ENCODE results near the gene RBM12. TPM values are rescaled to one million over a fixed set of nuclear protein-coding genes. Genes with fewer than 3 reads are reported as not detected.

The RBM12 gene
- total RNA-seq, 1 donor from 2014 or later, result 147 TPM

DNA sequence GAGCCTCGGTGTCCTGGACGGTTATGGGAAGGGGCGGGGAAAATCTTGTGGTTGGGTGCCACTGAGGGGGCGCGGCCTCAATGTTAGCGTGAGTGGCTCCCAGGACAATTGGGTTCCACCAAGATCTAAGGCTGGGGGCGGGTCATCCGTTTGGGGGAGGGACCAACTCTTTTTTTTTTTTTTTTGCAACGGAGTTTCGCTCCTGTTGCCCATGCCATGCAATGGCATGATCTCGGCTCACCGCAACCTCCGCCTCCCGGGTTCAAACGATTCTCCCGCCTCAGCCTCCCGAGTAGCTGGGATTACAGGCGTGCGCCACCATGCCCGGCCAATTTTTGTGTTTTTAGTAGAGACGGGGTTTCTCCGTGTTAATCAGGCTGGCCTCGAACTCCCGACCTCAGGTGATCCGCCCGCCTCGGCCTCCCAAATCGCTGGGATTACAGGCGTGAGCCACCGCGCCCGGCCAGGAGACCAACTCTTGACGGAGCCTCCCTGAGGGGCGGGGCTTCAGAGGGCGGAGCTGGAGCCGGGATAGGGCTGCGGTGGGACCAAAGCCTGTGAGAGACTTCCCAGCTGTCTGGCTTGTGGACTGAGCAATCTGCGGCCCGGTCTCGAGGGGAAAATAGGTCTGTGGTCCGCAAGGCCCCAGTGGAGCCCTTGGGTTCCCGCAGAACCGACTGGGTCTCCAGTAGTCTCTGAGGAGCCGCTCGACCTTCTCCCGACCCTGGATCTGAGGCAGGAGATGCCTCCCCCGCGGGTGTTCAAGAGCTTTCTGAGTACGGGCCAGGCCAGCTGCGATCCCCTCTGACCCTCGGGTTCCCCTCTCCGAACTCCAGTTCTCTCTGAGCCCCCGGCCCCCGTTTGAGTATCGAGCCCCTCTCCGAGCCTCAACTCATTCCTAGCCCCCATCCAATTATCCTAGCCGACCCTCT lies 48.0 kb downstream of the RBM12 start:
- TF ChIP-seq, protein P1, sequence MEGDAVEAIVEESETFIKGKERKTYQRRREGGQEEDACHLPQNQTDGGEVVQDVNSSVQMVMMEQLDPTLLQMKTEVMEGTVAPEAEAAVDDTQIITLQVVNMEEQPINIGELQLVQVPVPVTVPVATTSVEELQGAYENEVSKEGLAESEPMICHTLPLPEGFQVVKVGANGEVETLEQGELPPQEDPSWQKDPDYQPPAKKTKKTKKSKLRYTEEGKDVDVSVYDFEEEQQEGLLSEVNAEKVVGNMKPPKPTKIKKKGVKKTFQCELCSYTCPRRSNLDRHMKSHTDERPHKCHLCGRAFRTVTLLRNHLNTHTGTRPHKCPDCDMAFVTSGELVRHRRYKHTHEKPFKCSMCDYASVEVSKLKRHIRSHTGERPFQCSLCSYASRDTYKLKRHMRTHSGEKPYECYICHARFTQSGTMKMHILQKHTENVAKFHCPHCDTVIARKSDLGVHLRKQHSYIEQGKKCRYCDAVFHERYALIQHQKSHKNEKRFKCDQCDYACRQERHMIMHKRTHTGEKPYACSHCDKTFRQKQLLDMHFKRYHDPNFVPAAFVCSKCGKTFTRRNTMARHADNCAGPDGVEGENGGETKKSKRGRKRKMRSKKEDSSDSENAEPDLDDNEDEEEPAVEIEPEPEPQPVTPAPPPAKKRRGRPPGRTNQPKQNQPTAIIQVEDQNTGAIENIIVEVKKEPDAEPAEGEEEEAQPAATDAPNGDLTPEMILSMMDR (IDR thresholded peaks at IDR 0.05; ENCODE audit: partially characterized antibody, unreplicated experiment), result no peak
- H3K4me1 Mint-ChIP-seq (ENCODE audit: low read depth, unreplicated experiment), result peaks cover 7% of the 10 kb centered on the region
- H3K9me3 Mint-ChIP-seq (ENCODE audit: unreplicated experiment), result peaks cover 8% of the 10 kb centered on the region
- peak overlapping the region; percentile 80 for H3K27ac Mint-ChIP-seq (ENCODE audit: unreplicated experiment)
- peak overlapping the region; percentile 97 for H3K4me3 Mint-ChIP-seq (ENCODE audit: unreplicated experiment)
- no peaks in the 10 kb centered on the region for H3K36me3 Mint-ChIP-seq (ENCODE audit: unreplicated experiment)
- peaks cover 11% of the 10 kb centered on the region for H3K27me3 Mint-ChIP-seq (ENCODE audit: unreplicated experiment)
- DNase-seq, result peak; percentile 83

DNA sequence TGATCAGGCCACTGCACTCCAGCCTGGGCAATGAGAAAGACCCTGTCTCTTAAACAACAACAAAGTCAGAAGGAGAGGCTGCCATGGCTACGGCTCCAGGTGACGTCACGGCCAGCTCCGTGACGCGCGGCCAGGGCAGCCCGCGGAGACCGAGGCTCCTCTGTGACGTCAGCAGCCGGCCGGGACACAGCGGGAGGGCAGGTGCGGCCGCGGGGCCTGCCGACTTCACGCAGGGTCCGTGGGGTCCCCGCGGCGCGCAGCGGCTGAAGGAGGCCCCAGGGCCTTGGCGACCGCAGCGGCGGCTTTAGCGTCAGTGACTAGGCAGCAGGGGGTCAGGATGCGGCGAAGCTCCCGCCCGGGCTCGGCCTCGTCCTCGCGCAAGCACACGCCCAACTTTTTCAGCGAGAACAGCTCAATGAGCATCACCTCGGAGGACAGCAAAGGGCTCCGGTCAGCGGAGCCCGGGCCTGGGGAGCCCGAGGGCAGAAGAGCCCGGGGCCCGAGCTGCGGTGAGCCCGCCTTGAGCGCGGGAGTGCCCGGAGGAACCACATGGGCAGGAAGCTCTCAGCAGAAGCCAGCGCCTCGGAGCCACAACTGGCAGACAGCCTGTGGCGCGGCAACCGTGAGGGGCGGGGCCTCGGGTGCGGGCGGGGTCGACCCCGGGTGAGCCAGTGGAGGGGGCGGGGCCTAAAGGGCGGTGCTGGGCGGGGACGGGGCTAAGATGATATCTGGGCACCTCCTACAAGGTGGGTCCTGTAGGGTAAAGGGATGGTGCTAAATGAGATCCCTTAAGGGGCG lies 48.8 kb downstream of the RBM12 start, which contains the start of gene SPAG4:
Gene SPAG4 (plus strand): TSS at position 163 of the 798 bp plus-strand sequence. CDS start 175 bp downstream, at position 338.
- Mint-ChIP-seq H3K27me3 (ENCODE audit: unreplicated experiment) (peaks cover 11% of the 10 kb centered on the region), H3K4me1 (ENCODE audit: low read depth, unreplicated experiment) (peaks cover 7% of the 10 kb centered on the region), H3K27ac (ENCODE audit: unreplicated experiment) (peak within 1 kb of the TSS; percentile 90), H3K4me3 (ENCODE audit: unreplicated experiment) (peak within 1 kb of the TSS; percentile 97), H3K9me3 (ENCODE audit: unreplicated experiment) (peaks cover 8% of the 10 kb centered on the region), H3K36me3 (ENCODE audit: unreplicated experiment) (no peaks in the 10 kb centered on the region)
- DNase-seq, result peak; percentile 100
- TF ChIP-seq, protein P1 (IDR thresholded peaks at IDR 0.05; ENCODE audit: partially characterized antibody, unreplicated experiment), result no peak

DNA sequence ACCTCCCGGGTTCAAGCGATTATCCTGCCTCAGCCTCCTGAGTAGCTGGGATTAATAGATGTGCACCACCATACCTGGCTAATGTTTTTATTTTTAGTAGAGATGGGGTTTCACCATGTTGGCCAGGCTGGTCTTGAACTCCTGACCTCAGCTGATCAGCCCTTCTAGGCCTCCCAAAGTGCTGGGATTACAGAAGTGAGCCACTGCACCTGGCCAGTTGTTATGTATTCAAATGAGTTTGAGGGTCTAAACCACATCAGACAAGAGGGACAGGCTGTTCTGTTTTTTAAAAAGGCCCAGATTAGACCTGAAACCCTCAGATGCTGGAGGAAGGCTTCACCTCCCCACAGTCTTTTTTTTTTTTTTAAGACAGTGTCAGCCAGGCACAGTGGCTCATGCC lies 53.2 kb downstream of the RBM12 start:
- H3K36me3 Mint-ChIP-seq (ENCODE audit: unreplicated experiment), result no peaks in the 10 kb centered on the region
- TF ChIP-seq, protein P1 (IDR thresholded peaks at IDR 0.05; ENCODE audit: partially characterized antibody, unreplicated experiment), result no peak
- H3K4me3 Mint-ChIP-seq (ENCODE audit: unreplicated experiment), result no peak overlapping the region
- no peak overlapping the region for H3K27ac Mint-ChIP-seq (ENCODE audit: unreplicated experiment)
- no peak for DNase-seq
- H3K27me3 Mint-ChIP-seq (ENCODE audit: unreplicated experiment), result peaks cover 7% of the 10 kb centered on the region
- no peaks in the 10 kb centered on the region for H3K4me1 Mint-ChIP-seq (ENCODE audit: low read depth, unreplicated experiment)
- peaks cover 1% of the 10 kb centered on the region for H3K9me3 Mint-ChIP-seq (ENCODE audit: unreplicated experiment)

DNA sequence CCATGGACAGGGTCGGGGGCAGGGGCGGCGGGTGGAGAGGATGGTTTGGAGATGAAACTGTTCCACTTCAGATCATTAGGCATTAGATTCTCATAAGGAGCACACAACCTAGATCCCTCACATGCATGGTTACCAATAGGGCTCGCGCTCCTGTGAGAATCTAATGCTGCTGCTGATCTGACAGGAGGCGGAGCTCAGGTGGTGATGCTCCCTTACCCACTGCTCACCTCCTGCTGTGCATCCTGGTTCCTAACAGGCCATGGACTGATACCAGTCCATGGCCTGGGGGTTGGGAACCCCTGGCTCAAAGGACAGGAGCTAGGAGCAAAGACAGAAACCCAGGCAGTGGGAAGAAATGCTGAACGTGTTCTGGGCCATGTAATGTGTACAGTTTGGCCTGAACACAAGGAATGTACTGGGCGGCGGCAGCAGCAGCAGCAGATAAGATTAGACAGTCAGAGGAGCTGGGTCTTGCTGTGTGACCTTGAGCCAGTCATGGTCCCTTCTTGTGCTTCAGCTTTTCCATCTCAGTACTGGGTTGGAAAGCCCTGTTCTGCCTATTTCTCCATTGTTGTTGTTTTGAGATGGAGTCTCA lies 53.8 kb downstream of the RBM12 start:
- TF ChIP-seq, protein P1 (IDR thresholded peaks at IDR 0.05; ENCODE audit: partially characterized antibody, unreplicated experiment), result no peak
- Mint-ChIP-seq H3K4me1 (ENCODE audit: low read depth, unreplicated experiment) (no peaks in the 10 kb centered on the region), H3K36me3 (ENCODE audit: unreplicated experiment) (no peaks in the 10 kb centered on the region), H3K9me3 (ENCODE audit: unreplicated experiment) (peaks cover 1% of the 10 kb centered on the region), H3K27ac (ENCODE audit: unreplicated experiment) (no peak overlapping the region), H3K27me3 (ENCODE audit: unreplicated experiment) (peaks cover 7% of the 10 kb centered on the region), H3K4me3 (ENCODE audit: unreplicated experiment) (no peak overlapping the region)
- DNase-seq, result no peak

Data from glutamatergic neuron (in vitro differentiated cells).